WTC11 (cell line): ENCODE results near the gene MAGI2.

Experiments
- ATF3 ChIP-seq: sonication (generic); formaldehyde crosslinking; conservative IDR thresholded peaks from 2 replicates; pipeline ENCODE4 v1.8.1; 2022; ENCODE audit warnings: mild to moderate bottlenecking, missing genetic modification reagents
- E2F4 ChIP-seq: sonication (generic); formaldehyde crosslinking; IDR thresholded peaks from 2 replicates; pipeline ENCODE4 v1.8.1; 2022; ENCODE audit warnings: low read depth, mild to moderate bottlenecking, moderate library complexity, missing genetic modification reagents, borderline replicate concordance
- TCF7 ChIP-seq: sonication (generic); formaldehyde crosslinking; IDR thresholded peaks from 2 replicates; pipeline ENCODE4 v1.8.0; 2022; ENCODE audit warnings: mild to moderate bottlenecking, low read depth, missing genetic modification reagents, moderate library complexity
- TF ChIP-seq, protein P1 (sequence below): fragments of 200-600 bp; IDR thresholded peaks from 2 replicates; pipeline ENCODE4 v1.8.0; 2022; ENCODE audit warnings: antibody characterized with exemption
- TF ChIP-seq, protein P2 (sequence below): sonication (generic); formaldehyde crosslinking; IDR thresholded peaks from 2 replicates; pipeline ENCODE4 v1.8.1; 2023; ENCODE audit warnings: mild to moderate bottlenecking, missing genetic modification reagents

DNA sequence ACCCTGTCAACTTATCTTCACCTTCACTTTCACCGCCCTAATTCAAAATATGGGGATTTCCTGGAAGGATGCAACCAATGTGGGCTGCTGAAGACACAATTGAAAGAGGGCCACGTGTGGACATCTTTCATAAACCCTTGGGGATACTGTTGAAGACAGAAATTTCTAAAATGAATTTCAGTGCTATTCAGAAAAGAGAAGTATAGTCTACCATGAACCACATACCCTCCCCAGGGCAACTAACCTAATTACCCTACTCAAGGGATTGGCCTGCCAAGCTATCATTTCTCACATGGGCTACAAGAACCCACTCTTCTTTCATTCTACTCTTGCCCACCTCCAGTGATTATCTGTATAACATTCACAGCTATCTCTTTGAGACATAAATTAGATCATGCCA is 1428.9 kb downstream of the MAGI2 start:
- TF ChIP-seq, protein P1, sequence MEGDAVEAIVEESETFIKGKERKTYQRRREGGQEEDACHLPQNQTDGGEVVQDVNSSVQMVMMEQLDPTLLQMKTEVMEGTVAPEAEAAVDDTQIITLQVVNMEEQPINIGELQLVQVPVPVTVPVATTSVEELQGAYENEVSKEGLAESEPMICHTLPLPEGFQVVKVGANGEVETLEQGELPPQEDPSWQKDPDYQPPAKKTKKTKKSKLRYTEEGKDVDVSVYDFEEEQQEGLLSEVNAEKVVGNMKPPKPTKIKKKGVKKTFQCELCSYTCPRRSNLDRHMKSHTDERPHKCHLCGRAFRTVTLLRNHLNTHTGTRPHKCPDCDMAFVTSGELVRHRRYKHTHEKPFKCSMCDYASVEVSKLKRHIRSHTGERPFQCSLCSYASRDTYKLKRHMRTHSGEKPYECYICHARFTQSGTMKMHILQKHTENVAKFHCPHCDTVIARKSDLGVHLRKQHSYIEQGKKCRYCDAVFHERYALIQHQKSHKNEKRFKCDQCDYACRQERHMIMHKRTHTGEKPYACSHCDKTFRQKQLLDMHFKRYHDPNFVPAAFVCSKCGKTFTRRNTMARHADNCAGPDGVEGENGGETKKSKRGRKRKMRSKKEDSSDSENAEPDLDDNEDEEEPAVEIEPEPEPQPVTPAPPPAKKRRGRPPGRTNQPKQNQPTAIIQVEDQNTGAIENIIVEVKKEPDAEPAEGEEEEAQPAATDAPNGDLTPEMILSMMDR, result no peak
- TF ChIP-seq, protein P2, sequence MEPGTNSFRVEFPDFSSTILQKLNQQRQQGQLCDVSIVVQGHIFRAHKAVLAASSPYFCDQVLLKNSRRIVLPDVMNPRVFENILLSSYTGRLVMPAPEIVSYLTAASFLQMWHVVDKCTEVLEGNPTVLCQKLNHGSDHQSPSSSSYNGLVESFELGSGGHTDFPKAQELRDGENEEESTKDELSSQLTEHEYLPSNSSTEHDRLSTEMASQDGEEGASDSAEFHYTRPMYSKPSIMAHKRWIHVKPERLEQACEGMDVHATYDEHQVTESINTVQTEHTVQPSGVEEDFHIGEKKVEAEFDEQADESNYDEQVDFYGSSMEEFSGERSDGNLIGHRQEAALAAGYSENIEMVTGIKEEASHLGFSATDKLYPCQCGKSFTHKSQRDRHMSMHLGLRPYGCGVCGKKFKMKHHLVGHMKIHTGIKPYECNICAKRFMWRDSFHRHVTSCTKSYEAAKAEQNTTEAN (CRISPR knock-in tag), result no peak
- TF ChIP-seq TCF7 (no peak), ATF3 (CRISPR knock-in tag) (no peak), E2F4 (CRISPR knock-in tag) (no peak)
